ENCODE measurements around the gene NTPCR. TPM values are rescaled to one million over a fixed set of nuclear protein-coding genes. Genes with fewer than 3 reads are reported as not detected.

The NTPCR gene
- 11.0 TPM for total RNA-seq

GRCh38 chr1:232950197-232951176 is at the start of gene NTPCR:
NTPCR (plus strand) TSS chr1:232950611; CDS start chr1:232950711, 100 bp downstream.
- H3K36me3 ChIP-seq (ENCODE audit: control insufficient read depth in 3 of 3, insufficient read depth in 3 of 3, low read length in 3 of 3) = no peaks in the 10 kb centered on the region
- no peaks in the 10 kb centered on the region for H3K9me3 ChIP-seq (ENCODE audit: control insufficient read depth in 3 of 3, low read length in 3 of 3)
- H3K4me1 ChIP-seq (ENCODE audit: control insufficient read depth in 3 of 3, insufficient read depth in 3 of 3, low read length in 3 of 3) = peaks cover 17 to 27% (median 23%) of the 10 kb centered on the region in 3 donors
- no peaks in the 10 kb centered on the region for H3K27me3 ChIP-seq (ENCODE audit: control insufficient read depth in 3 of 3, insufficient read depth in 3 of 3, low read length in 3 of 3)
- H3K4me3 ChIP-seq (ENCODE audit: low read length in 3 of 3) = peak within 1 kb of the TSS; percentile 84 to 98 (median 84)
- peak within 1 kb of the TSS; percentile 79 to 95 (median 83) for H3K9ac ChIP-seq (ENCODE audit: low read depth in 1 of 3, low read length in 3 of 3)
- H3K27ac ChIP-seq (ENCODE audit: low read depth, low read length) = peak within 1 kb of the TSS; percentile 83

- H3K9me3 ChIP-seq (ENCODE audit: control insufficient read depth in 3 of 3, low read length in 3 of 3) = no peaks in the 10 kb centered on the region
- H3K36me3 ChIP-seq (ENCODE audit: control insufficient read depth in 3 of 3, insufficient read depth in 3 of 3, low read length in 3 of 3) = no peaks in the 10 kb centered on the region
- H3K4me3 ChIP-seq (ENCODE audit: low read length in 3 of 3) = peak overlapping the region in 2 of 3 donors; percentile 10 to 23
- H3K27me3 ChIP-seq (ENCODE audit: control insufficient read depth in 3 of 3, insufficient read depth in 3 of 3, low read length in 3 of 3) = no peaks in the 10 kb centered on the region
- H3K4me1 ChIP-seq (ENCODE audit: control insufficient read depth in 3 of 3, insufficient read depth in 3 of 3, low read length in 3 of 3) = peaks cover 27 to 42% (median 32%) of the 10 kb centered on the region in 3 donors
- peak overlapping the region; percentile 35 to 60 (median 35) for H3K9ac ChIP-seq (ENCODE audit: low read depth in 1 of 3, low read length in 3 of 3)
- H3K27ac ChIP-seq (ENCODE audit: low read depth, low read length) = peak overlapping the region; percentile 57
Measured at GRCh38 chr1:232900818-232901217, 49.6 kb upstream of the NTPCR start.

- Histone ChIP-seq H3K4me1 (ENCODE audit: control insufficient read depth in 3 of 3, insufficient read depth in 3 of 3, low read length in 3 of 3) (peaks cover 27 to 42% (median 32%) of the 10 kb centered on the region in 3 donors), H3K4me3 (ENCODE audit: low read length in 3 of 3) (peak overlapping the region in 2 of 3 donors; percentile 10 to 23), H3K27me3 (ENCODE audit: control insufficient read depth in 3 of 3, insufficient read depth in 3 of 3, low read length in 3 of 3) (no peaks in the 10 kb centered on the region), H3K27ac (ENCODE audit: low read depth, low read length) (peak overlapping the region; percentile 57), H3K36me3 (ENCODE audit: control insufficient read depth in 3 of 3, insufficient read depth in 3 of 3, low read length in 3 of 3) (no peaks in the 10 kb centered on the region), H3K9ac (ENCODE audit: low read depth in 1 of 3, low read length in 3 of 3) (peak overlapping the region; percentile 35 to 60 (median 35)), H3K9me3 (ENCODE audit: control insufficient read depth in 3 of 3, low read length in 3 of 3) (no peaks in the 10 kb centered on the region)
Measured at GRCh38 chr1:232901255-232901654, 49.2 kb upstream of the NTPCR start.

GRCh38 chr1:232902774-232903350 is 47.5 kb upstream of the NTPCR start:
- Histone ChIP-seq H3K9ac (ENCODE audit: low read depth in 1 of 3, low read length in 3 of 3) (no peak overlapping the region), H3K4me1 (ENCODE audit: control insufficient read depth in 3 of 3, insufficient read depth in 3 of 3, low read length in 3 of 3) (peaks cover 27 to 42% (median 32%) of the 10 kb centered on the region in 3 donors), H3K36me3 (ENCODE audit: control insufficient read depth in 3 of 3, insufficient read depth in 3 of 3, low read length in 3 of 3) (no peaks in the 10 kb centered on the region), H3K9me3 (ENCODE audit: control insufficient read depth in 3 of 3, low read length in 3 of 3) (no peaks in the 10 kb centered on the region), H3K4me3 (ENCODE audit: low read length in 3 of 3) (no peak overlapping the region), H3K27ac (ENCODE audit: low read depth, low read length) (no peak overlapping the region), H3K27me3 (ENCODE audit: control insufficient read depth in 3 of 3, insufficient read depth in 3 of 3, low read length in 3 of 3) (no peaks in the 10 kb centered on the region)

GRCh38 chr1:232904131-232904530 is 46.3 kb upstream of the NTPCR start:
- Histone ChIP-seq H3K27ac (ENCODE audit: low read depth, low read length) (no peak overlapping the region), H3K9me3 (ENCODE audit: control insufficient read depth in 3 of 3, low read length in 3 of 3) (no peaks in the 10 kb centered on the region), H3K4me1 (ENCODE audit: control insufficient read depth in 3 of 3, insufficient read depth in 3 of 3, low read length in 3 of 3) (peaks cover 20 to 31% (median 24%) of the 10 kb centered on the region in 3 donors), H3K4me3 (ENCODE audit: low read length in 3 of 3) (no peak overlapping the region), H3K9ac (ENCODE audit: low read depth in 1 of 3, low read length in 3 of 3) (no peak overlapping the region), H3K27me3 (ENCODE audit: control insufficient read depth in 3 of 3, insufficient read depth in 3 of 3, low read length in 3 of 3) (no peaks in the 10 kb centered on the region), H3K36me3 (ENCODE audit: control insufficient read depth in 3 of 3, insufficient read depth in 3 of 3, low read length in 3 of 3) (no peaks in the 10 kb centered on the region)

GRCh38 chr1:232904566-232904965 is 45.8 kb upstream of the NTPCR start:
- Histone ChIP-seq H3K9me3 (ENCODE audit: control insufficient read depth in 3 of 3, low read length in 3 of 3) (no peaks in the 10 kb centered on the region), H3K27ac (ENCODE audit: low read depth, low read length) (no peak overlapping the region), H3K4me1 (ENCODE audit: control insufficient read depth in 3 of 3, insufficient read depth in 3 of 3, low read length in 3 of 3) (peaks cover 17 to 27% (median 19%) of the 10 kb centered on the region in 3 donors), H3K9ac (ENCODE audit: low read depth in 1 of 3, low read length in 3 of 3) (no peak overlapping the region), H3K27me3 (ENCODE audit: control insufficient read depth in 3 of 3, insufficient read depth in 3 of 3, low read length in 3 of 3) (no peaks in the 10 kb centered on the region), H3K36me3 (ENCODE audit: control insufficient read depth in 3 of 3, insufficient read depth in 3 of 3, low read length in 3 of 3) (no peaks in the 10 kb centered on the region), H3K4me3 (ENCODE audit: low read length in 3 of 3) (no peak overlapping the region)

GRCh38 chr1:232905331-232906034 is 44.9 kb upstream of the NTPCR start:
- no peak overlapping the region for H3K27ac ChIP-seq (ENCODE audit: low read depth, low read length)
- no peak overlapping the region for H3K9ac ChIP-seq (ENCODE audit: low read depth in 1 of 3, low read length in 3 of 3)
- no peaks in the 10 kb centered on the region for H3K9me3 ChIP-seq (ENCODE audit: control insufficient read depth in 3 of 3, low read length in 3 of 3)
- H3K4me3 ChIP-seq (ENCODE audit: low read length in 3 of 3) = no peak overlapping the region
- H3K27me3 ChIP-seq (ENCODE audit: control insufficient read depth in 3 of 3, insufficient read depth in 3 of 3, low read length in 3 of 3) = no peaks in the 10 kb centered on the region
- H3K4me1 ChIP-seq (ENCODE audit: control insufficient read depth in 3 of 3, insufficient read depth in 3 of 3, low read length in 3 of 3) = peaks cover 12 to 18% (median 15%) of the 10 kb centered on the region in 3 donors
- no peaks in the 10 kb centered on the region for H3K36me3 ChIP-seq (ENCODE audit: control insufficient read depth in 3 of 3, insufficient read depth in 3 of 3, low read length in 3 of 3)

- Histone ChIP-seq H3K36me3 (ENCODE audit: control insufficient read depth in 3 of 3, insufficient read depth in 3 of 3, low read length in 3 of 3) (no peaks in the 10 kb centered on the region), H3K4me3 (ENCODE audit: low read length in 3 of 3) (no peak overlapping the region), H3K27ac (ENCODE audit: low read depth, low read length) (no peak overlapping the region), H3K4me1 (ENCODE audit: control insufficient read depth in 3 of 3, insufficient read depth in 3 of 3, low read length in 3 of 3) (peaks cover 4 to 9% (median 6%) of the 10 kb centered on the region in 3 donors), H3K9me3 (ENCODE audit: control insufficient read depth in 3 of 3, low read length in 3 of 3) (no peaks in the 10 kb centered on the region), H3K27me3 (ENCODE audit: control insufficient read depth in 3 of 3, insufficient read depth in 3 of 3, low read length in 3 of 3) (no peaks in the 10 kb centered on the region), H3K9ac (ENCODE audit: low read depth in 1 of 3, low read length in 3 of 3) (no peak overlapping the region)
Measured at GRCh38 chr1:232906441-232906840, 44.0 kb upstream of the NTPCR start.

GRCh38 chr1:232908831-232909230 is 41.6 kb upstream of the NTPCR start:
- H3K9me3 ChIP-seq (ENCODE audit: control insufficient read depth in 3 of 3, low read length in 3 of 3) = no peaks in the 10 kb centered on the region
- no peak overlapping the region for H3K27ac ChIP-seq (ENCODE audit: low read depth, low read length)
- no peaks in the 10 kb centered on the region for H3K27me3 ChIP-seq (ENCODE audit: control insufficient read depth in 3 of 3, insufficient read depth in 3 of 3, low read length in 3 of 3)
- no peaks in the 10 kb centered on the region for H3K4me1 ChIP-seq (ENCODE audit: control insufficient read depth in 3 of 3, insufficient read depth in 3 of 3, low read length in 3 of 3)
- no peaks in the 10 kb centered on the region for H3K36me3 ChIP-seq (ENCODE audit: control insufficient read depth in 3 of 3, insufficient read depth in 3 of 3, low read length in 3 of 3)
- H3K4me3 ChIP-seq (ENCODE audit: low read length in 3 of 3) = no peak overlapping the region
- H3K9ac ChIP-seq (ENCODE audit: low read depth in 1 of 3, low read length in 3 of 3) = no peak overlapping the region
